Naive B cell (primary cell): ENCODE data around the gene BBIP1. TPM values are rescaled to one million over a fixed set of nuclear protein-coding genes. Genes with fewer than 3 reads are reported as not detected.
A peak's percentile ranks its signal among the peaks of the same experiment; 100 is the strongest.

Experiments
- ATAC-seq, 2 donors: fragments of 150-1000 bp; cut with Tn5 transposase; 2 replicates each; pipeline ENCODE4 v1.10.0; 2021; ENCODE audit warnings: low read depth in 2 of 2, mild to moderate bottlenecking in 2 of 2, moderate library complexity in 2 of 2
- DNase-seq: peaks from one replicate; pipeline ENCODE4 v3.0.0; 2022
- H3K27ac Mint-ChIP-seq, 6 donors: one replicate each; pipeline ENCODE4 v1.8.0; 2020 to 2022; ENCODE audit warnings: mild to moderate bottlenecking in 6 of 6, mixed read lengths in 6 of 6, moderate library complexity in 5 of 6, inconsistent platforms in 2 of 6
- H3K27me3 Mint-ChIP-seq, 3 donors: one replicate each; pipeline ENCODE4 v1.8.0; 2021 to 2022; ENCODE audit warnings: mixed read lengths in 3 of 3, mild to moderate bottlenecking in 1 of 3
- H3K36me3 Mint-ChIP-seq, 2 donors: one replicate each; pipeline ENCODE4 v1.8.0; 2020 to 2022; ENCODE audit warnings: mixed read lengths in 2 of 2, inconsistent platforms in 1 of 2, mild to moderate bottlenecking in 1 of 2
- H3K4me1 Mint-ChIP-seq, 3 donors: one replicate each; pipeline ENCODE4 v1.8.0; 2020 to 2022; ENCODE audit warnings: mixed read lengths in 3 of 3, inconsistent platforms in 1 of 3, mild to moderate bottlenecking in 1 of 3, moderate library complexity in 1 of 3
- H3K4me3 Mint-ChIP-seq, 8 donors: one replicate each; pipeline ENCODE4 v1.8.0; 2020 to 2022; ENCODE audit warnings: mild to moderate bottlenecking in 8 of 8, mixed read lengths in 8 of 8, moderate library complexity in 8 of 8, inconsistent platforms in 2 of 8
- H3K9me3 Mint-ChIP-seq, 7 donors: one replicate each; pipeline ENCODE4 v1.8.0; 2020 to 2022; ENCODE audit warnings: mixed read lengths in 7 of 7, mild to moderate bottlenecking in 5 of 7, inconsistent platforms in 2 of 7, moderate library complexity in 1 of 7
- polyA plus RNA-seq, 6 donors: library from polyadenylated mRNA; unstranded; fragments of 300-500 nt; fragmentation: Illumina TruSeq; gene quantifications; one replicate each; pipeline ENCODE4 v1.2.3, GENCODE V29; 2021; ENCODE audit warnings: low read depth in 6 of 6

BBIP1 gene, protein sequence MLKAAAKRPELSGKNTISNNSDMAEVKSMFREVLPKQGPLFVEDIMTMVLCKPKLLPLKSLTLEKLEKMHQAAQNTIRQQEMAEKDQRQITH
- polyA plus RNA-seq: 10 to 100 TPM; 10.6 to 22.4 (median 18.2) TPM

DNA sequence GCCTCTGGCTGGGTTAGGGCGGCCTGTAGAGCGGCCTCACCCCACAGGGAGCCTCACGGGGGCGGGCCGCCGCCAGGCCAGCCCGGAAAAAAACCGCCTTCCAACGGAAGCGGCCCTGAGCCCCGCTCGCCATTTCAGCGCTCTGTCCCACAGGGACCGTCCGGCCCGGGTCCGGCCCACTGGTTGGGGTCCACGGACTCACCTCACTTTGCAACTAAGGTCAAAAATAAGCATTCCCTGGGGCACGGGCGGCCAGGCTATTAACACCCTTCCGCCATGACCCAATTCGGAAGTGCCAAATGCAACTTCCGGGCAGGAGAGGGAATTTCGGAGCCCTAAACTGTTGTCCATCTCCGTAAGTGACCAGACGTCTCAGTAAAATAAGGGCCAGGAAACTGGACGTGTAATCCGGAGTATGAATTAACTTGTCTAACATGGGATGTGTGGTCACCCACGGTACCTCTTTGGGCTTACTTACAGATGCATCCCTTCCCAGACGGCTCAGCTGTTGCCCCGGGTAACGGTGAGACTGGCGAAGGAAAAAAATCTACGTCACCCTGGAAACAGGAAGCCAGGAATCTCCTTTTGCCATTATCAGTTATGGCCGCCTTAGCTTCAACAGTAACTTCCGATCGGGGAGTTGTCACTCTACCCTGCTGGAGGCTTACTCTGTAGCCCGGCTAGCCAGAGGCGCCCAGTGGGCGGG is at the start of gene BBIP1:
TSS of gene BBIP1 (minus strand) at position 538 of the 706 bp plus-strand sequence. CDS start 1,023 bp downstream, outside the sequence.
- Mint-ChIP-seq H3K4me3 (peak within 1 kb of the TSS; percentile 93 to 100 (median 98)), H3K27me3 (no peaks in the 10 kb centered on the region), H3K36me3 (no peaks in the 10 kb centered on the region), H3K4me1 (peaks cover 21 to 41% (median 26%) of the 10 kb centered on the region in 3 donors), H3K9me3 (no peaks in the 10 kb centered on the region), H3K27ac (peak within 1 kb of the TSS; percentile 99 to 100 (median 100))
- DNase-seq: no peak
- peak; percentile 83 to 84 for ATAC-seq

DNA sequence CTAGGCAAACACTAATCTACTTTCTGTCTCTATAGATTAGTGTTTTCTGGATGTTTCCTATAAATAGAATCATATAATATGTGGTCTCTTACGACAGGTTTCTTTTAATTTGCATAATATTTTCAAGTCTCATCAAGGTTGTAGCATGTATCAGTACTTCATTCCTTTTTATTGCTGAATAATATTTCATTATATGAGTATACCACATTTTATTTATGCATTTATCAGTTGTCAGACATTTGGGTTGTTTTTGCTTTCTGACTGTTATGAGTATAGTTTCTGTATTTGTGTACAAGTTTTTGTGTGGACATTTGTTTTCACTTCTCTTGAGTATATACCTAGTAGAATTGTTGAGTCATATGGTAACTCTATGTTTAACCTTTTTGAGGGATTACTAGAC is 48.7 kb upstream of the BBIP1 start:
- Mint-ChIP-seq H3K27ac (peak overlapping the region in 1 of 6 donors; percentile 7), H3K27me3 (no peaks in the 10 kb centered on the region), H3K36me3 (peaks cover 7 to 17% of the 10 kb centered on the region in 2 donors), H3K4me3 (no peak overlapping the region), H3K4me1 (peaks cover 48 to 59% (median 58%) of the 10 kb centered on the region in 3 donors), H3K9me3 (no peaks in the 10 kb centered on the region)
- ATAC-seq: no peak
- DNase-seq: no peak

DNA sequence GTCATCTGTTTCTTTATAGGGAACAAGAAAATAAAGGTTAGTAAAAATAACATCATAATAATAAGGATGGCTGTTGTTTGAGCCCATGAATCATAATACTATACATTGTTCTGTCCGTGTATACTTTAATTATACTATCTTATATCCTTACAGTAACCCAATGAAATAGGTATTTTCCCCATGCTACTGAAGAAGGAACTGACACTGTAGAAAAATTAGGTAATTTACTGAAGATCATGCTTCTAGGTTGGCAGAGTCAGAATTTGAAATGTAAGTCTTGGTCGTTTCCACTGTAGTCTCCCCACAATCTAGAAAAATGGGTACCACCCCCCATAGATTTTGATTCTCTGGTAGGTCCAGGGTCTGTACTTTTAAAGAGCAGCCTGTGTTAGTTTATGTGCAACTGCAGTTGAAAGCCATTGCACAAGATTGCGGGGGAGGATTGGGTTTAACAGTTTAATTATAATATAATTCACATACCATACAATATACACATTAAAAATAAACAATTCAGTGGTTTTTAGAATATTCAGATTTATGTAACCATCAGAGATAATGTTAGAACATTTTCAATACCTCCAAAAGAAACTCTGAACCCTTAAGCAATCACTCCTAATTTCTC is 48.1 kb upstream of the BBIP1 start:
- DNase-seq (no peak), ATAC-seq (peak; percentile 58 to 68)
- peaks cover 7 to 17% of the 10 kb centered on the region in 2 donors for H3K36me3 Mint-ChIP-seq
- H3K4me1 Mint-ChIP-seq: peaks cover 48 to 60% (median 58%) of the 10 kb centered on the region in 3 donors
- no peak overlapping the region for H3K4me3 Mint-ChIP-seq
- H3K27ac Mint-ChIP-seq: peak overlapping the region in 3 of 6 donors; percentile 11 to 25 (median 14)
- H3K27me3 Mint-ChIP-seq: no peaks in the 10 kb centered on the region
- H3K9me3 Mint-ChIP-seq: no peaks in the 10 kb centered on the region

DNA sequence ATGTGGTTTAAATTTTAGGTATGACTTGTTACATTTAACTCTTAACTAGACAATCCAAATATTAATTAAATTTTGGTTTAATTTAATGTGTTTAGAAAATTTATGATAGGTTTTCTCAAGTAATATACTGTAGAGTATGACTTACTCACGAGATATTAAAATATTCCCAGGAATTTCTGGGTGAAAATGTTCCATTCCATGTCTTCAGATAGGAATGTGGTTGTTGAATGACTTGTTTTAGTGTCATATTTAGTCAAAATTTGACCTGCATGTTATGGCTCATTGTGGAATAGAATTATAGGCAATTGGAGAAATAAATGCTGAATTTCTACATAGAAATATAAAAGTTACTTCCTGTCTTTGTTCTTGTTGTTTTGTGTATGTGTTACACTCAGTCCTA is 47.2 kb upstream of the BBIP1 start:
- Mint-ChIP-seq H3K4me1 (peaks cover 45 to 61% (median 57%) of the 10 kb centered on the region in 3 donors), H3K27ac (no peak overlapping the region), H3K9me3 (no peaks in the 10 kb centered on the region), H3K4me3 (no peak overlapping the region), H3K36me3 (peaks cover 7 to 17% of the 10 kb centered on the region in 2 donors), H3K27me3 (no peaks in the 10 kb centered on the region)
- no peak for ATAC-seq
- no peak for DNase-seq

DNA sequence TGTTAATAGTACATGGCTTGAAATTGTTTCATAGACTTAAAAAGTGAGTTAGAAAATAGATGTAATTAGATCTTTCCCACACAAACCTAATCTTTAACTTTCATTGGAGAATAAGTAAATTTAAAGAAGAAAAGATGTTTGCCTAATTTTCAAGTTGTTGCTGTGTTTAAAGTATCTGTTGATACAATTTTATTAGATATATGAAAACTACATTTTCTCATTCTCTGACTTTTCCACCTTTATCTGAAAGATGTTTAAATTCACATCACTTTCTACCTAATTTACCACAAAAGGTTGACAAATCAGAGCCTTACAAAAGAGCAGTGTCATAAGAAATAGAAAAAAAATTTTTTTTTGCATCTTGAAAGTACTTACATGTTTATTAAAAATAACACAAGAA is 46.2 kb upstream of the BBIP1 start:
- no peak for DNase-seq
- Mint-ChIP-seq H3K27ac (peak overlapping the region in 1 of 6 donors; percentile 59), H3K27me3 (no peaks in the 10 kb centered on the region), H3K36me3 (peaks cover 7 to 9% of the 10 kb centered on the region in 2 donors), H3K9me3 (no peaks in the 10 kb centered on the region), H3K4me3 (no peak overlapping the region), H3K4me1 (peaks cover 36 to 61% (median 55%) of the 10 kb centered on the region in 3 donors)
- no peak for ATAC-seq

DNA sequence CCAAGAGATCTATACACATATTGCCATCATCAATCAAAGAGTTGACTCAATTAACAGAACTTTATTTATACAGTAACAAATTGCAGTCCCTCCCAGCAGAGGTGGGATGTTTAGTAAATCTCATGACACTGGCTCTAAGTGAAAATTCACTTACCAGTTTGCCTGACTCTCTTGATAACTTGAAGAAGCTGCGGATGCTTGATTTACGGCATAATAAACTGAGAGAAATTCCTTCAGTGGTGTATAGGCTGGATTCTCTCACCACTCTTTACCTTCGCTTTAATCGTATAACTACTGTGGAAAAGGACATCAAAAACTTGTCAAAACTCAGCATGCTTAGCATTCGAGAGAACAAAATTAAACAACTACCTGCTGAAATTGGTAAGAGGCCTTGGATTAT is 45.7 kb upstream of the BBIP1 start:
- DNase-seq (no peak), ATAC-seq (no peak)
- Mint-ChIP-seq H3K4me3 (no peak overlapping the region), H3K27me3 (no peaks in the 10 kb centered on the region), H3K27ac (peak overlapping the region in 3 of 6 donors; percentile 47 to 56 (median 55)), H3K9me3 (no peaks in the 10 kb centered on the region), H3K36me3 (peaks cover 7% of the 10 kb centered on the region in 2 donors), H3K4me1 (peaks cover 33 to 62% (median 56%) of the 10 kb centered on the region in 3 donors)

DNA sequence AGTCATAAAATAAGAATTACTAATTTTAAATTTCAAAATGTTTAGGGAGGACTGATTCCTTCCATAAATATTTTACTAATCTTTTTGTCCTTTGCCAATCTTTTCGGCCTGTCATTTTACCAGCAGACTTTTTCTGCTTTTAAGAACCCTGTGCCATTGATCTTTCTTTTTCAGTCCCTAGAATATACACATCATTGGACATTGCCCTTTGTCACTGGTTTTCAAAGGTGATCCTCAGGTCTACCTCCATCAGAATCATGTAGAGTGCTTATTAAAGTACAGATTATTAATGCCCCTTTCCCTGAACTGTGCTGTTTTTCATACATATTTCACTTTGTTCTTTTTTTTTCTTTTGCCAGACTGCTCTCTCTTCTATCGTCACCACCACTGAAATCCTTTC is 44.2 kb upstream of the BBIP1 start:
- DNase-seq (no peak), ATAC-seq (no peak)
- Mint-ChIP-seq H3K36me3 (peaks cover 6 to 7% of the 10 kb centered on the region in 2 donors), H3K27me3 (no peaks in the 10 kb centered on the region), H3K4me3 (peak overlapping the region in 2 of 8 donors; percentile 1 to 2), H3K4me1 (peaks cover 35 to 71% (median 59%) of the 10 kb centered on the region in 3 donors), H3K9me3 (no peaks in the 10 kb centered on the region), H3K27ac (peak overlapping the region in 5 of 6 donors; percentile 13 to 90 (median 54))

DNA sequence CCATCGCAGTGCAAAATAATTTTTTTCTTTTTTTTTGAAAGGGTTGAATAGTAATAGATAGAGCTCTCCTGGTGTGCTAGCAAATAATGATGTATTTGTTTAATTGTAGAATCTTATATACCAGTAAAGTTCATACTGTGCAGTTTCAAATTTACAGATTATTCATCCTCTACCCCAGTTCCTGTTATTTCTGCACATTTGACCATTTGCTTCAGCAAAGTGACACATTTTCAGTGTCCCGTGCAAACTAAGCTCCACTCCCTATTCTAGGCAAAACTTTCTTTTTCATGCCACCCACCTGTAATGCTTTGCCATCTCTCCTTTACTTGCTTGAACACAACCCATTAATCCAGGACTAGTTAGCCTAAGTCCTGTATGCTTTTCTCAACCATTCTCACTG is 43.5 kb upstream of the BBIP1 start:
- DNase-seq (no peak), ATAC-seq (no peak)
- Mint-ChIP-seq H3K27me3 (no peaks in the 10 kb centered on the region), H3K9me3 (no peaks in the 10 kb centered on the region), H3K27ac (peak overlapping the region in 5 of 6 donors; percentile 3 to 18 (median 8)), H3K36me3 (peaks cover 6 to 7% of the 10 kb centered on the region in 2 donors), H3K4me1 (peaks cover 36 to 74% (median 66%) of the 10 kb centered on the region in 3 donors), H3K4me3 (peak overlapping the region in 3 of 8 donors; percentile 0 to 66 (median 63))

DNA sequence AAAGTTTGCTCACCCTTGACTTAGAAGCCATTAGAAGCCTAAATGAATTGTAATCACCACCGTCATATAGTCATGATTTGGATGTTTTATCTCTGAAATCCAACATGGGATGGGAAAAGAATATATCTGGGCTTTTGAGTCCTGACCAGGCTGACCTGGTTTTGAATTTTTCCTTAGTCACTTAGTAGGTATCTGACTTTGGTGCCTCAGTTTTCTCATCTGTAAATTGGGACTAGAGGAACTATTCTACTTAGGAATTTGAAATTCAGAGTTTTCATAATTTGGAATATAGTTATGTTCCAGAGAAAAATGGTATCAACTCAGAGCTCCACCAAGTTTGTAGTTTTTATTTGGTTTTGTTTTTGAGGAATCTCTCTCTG is 41.3 kb upstream of the BBIP1 start:
- ATAC-seq (no peak), DNase-seq (no peak)
- Mint-ChIP-seq H3K4me3 (no peak overlapping the region), H3K27ac (peak overlapping the region in 2 of 6 donors; percentile 34 to 41), H3K4me1 (peaks cover 39 to 78% (median 71%) of the 10 kb centered on the region in 3 donors), H3K27me3 (no peaks in the 10 kb centered on the region), H3K36me3 (peaks cover 7 to 8% of the 10 kb centered on the region in 2 donors), H3K9me3 (no peaks in the 10 kb centered on the region)

DNA sequence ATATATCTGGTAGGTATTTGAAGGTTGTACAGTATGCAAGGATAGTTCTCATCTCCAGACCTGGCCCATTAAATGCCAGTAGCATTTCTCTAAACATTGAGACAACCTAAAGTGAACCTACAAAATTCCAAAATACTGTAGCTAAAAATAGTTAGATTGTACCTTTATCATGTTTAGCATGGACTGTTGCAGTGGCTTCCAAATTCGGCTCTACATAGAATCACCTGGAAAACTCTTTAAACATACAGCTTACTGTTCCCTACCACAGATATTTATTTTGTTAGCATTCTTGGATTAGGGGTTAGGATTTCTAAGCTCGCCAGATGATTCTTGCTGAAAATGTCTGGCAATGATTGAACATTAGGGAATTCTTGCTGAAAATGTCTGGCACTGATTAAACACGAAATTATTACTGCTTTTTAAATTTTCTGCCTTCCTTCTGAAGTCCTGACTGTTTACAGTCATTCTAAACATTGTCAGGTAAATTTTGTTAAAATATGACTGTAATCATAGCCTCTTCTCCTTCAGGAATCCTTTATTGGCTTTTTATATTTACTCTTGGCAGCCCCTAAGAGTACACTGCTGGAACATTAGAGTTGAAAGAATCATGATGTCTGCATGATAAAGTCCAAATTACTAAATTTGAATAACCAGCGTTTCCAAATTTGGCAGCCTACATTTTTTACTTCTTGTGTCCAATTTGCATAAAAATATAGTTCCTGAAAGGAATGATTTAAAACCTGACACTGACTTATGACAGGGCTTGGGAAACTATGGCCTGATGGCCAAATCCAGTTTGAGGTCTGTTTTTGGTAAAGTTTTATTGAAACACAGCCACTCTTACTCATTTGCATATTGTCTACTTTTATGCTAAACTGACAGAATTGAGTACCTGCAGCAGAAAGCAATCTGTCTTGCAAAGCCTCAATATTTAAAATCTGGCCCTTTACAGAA is 40.7 kb upstream of the BBIP1 start:
- no peak overlapping the region for H3K4me3 Mint-ChIP-seq

DNA sequence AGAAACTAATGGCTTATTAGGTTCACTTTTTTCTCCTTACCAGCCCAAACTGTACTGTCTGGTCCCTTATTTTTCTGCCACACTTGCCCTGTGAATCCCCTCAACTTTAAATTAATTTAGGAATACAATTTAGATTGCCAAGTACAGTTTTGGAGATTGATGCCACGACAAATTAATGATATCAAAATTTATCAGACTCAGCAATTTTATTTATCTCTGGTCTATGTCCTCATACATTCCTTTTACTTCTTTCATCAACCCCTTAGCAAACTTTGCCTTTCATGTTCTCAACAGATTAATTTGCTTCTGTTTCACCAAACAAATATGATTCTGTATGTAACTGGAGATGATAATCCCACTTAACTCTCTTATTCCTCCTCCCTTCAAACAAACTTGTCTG is 38.6 kb upstream of the BBIP1 start:
- DNase-seq (no peak), ATAC-seq (no peak)
- no peaks in the 10 kb centered on the region for H3K27me3 Mint-ChIP-seq
- peaks cover 44 to 78% (median 72%) of the 10 kb centered on the region in 3 donors for H3K4me1 Mint-ChIP-seq
- H3K4me3 Mint-ChIP-seq: no peak overlapping the region
- H3K9me3 Mint-ChIP-seq: peaks cover 0 to 2% (median 0%) of the 10 kb centered on the region in 7 donors
- H3K36me3 Mint-ChIP-seq: peaks cover 11 to 14% of the 10 kb centered on the region in 2 donors
- peak overlapping the region in 2 of 6 donors; percentile 24 to 71 for H3K27ac Mint-ChIP-seq

More for the DNA sequence above, 40.7 kb upstream of the BBIP1 start:
- Mint-ChIP-seq H3K4me1 (peaks cover 45 to 79% (median 76%) of the 10 kb centered on the region in 3 donors), H3K27me3 (no peaks in the 10 kb centered on the region), H3K27ac (peak overlapping the region in 1 of 6 donors; percentile 34), H3K36me3 (peaks cover 11 to 13% of the 10 kb centered on the region in 2 donors), H3K9me3 (no peaks in the 10 kb centered on the region)
- DNase-seq (no peak), ATAC-seq (no peak)

DNA sequence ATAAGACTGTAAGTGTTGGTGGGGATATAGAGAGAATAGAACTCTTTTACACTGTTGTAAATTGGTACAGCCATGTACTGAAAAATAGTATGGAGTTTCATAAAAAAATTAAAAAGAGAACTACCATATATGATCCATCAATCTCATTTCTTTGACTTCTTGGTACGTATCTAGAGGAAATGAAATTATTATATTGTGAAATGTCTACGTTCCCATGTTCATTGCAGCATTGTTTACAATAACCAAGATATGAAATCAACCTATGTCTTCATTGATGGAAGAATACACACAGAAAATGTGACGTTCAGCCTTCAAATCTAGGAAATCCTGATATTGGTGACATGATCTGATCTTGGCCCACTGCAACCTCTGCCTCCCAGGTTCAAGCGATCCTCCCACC is 32.4 kb upstream of the BBIP1 start:
- H3K4me1 Mint-ChIP-seq: peaks cover 56 to 80% (median 62%) of the 10 kb centered on the region in 3 donors

More for the DNA sequence above, 32.4 kb upstream of the BBIP1 start:
- DNase-seq: no peak
- H3K9me3 Mint-ChIP-seq: peaks cover 0 to 2% (median 0%) of the 10 kb centered on the region in 7 donors
- peaks cover 14 to 41% of the 10 kb centered on the region in 2 donors for H3K36me3 Mint-ChIP-seq
- no peaks in the 10 kb centered on the region for H3K27me3 Mint-ChIP-seq
- no peak overlapping the region for H3K4me3 Mint-ChIP-seq
- H3K27ac Mint-ChIP-seq: peak overlapping the region in 2 of 6 donors; percentile 50 to 58
- ATAC-seq: no peak
